IMR-90 (cell line): ENCODE data around the gene XPO6. TPM values are rescaled to one million over a fixed set of nuclear protein-coding genes. Genes with fewer than 3 reads are reported as not detected.

Experiments
- ATAC-seq: fragments of 200-7000 bp; cut with Tn5 transposase; 2 replicates; pipeline ENCODE4 v1.9.1; 2020; ENCODE audit warnings: low read depth, mild to moderate bottlenecking, moderate library complexity
- BruUV-seq: library from RNA; stranded (reverse); fragments of 400-500 nt; replicated peaks from 2 replicates; lab custom pipeline; 2021; lab: Mats Ljungman, UMichigan
- CTCF ChIA-PET: fragments of 300-600 bp; formaldehyde crosslinking; extraction: SDS; loops from one replicate; lab custom pipeline; 2021; ENCODE audit warnings: antibody characterized with exemption; lab: Yijun Ruan, JAX
- POLR2A ChIA-PET: fragments of 300-600 bp; sonication (Branson Sonifier 250); formaldehyde crosslinking; loops from one replicate; lab custom pipeline; 2022; ENCODE audit warnings: antibody characterized with exemption; ENCODE audit not compliant: unreplicated experiment; lab: Charles Lee
- DNase-seq: peaks from one replicate; pipeline ENCODE4 v3.0.0; 2013
- H2AFZ ChIP-seq: replicated peaks from 2 replicates; pipeline ENCODE3; 2013; ENCODE audit warnings: low read length, mild to moderate bottlenecking; ENCODE audit not compliant: poor library complexity
- H2AK5ac ChIP-seq: 2 replicates; pipeline ENCODE4 v1.6.1; 2013; ENCODE audit warnings: low read depth, low read length, inconsistent platforms
- H2AK9ac ChIP-seq: replicated peaks from 2 replicates; pipeline ENCODE3; 2013; ENCODE audit warnings: mild to moderate bottlenecking, low read depth, low read length, moderate library complexity; ENCODE audit not compliant: poor library complexity
- H2BK120ac ChIP-seq: 2 replicates; pipeline ENCODE4 v1.6.1; 2013; ENCODE audit warnings: low read depth, low read length, inconsistent platforms
- H2BK15ac ChIP-seq: 3 replicates; pipeline ENCODE4 v1.6.1; 2013; ENCODE audit warnings: low read depth, low read length, inconsistent platforms
- H2BK20ac ChIP-seq: 2 replicates; pipeline ENCODE4 v1.6.1; 2013; ENCODE audit warnings: low read depth, mild to moderate bottlenecking, inconsistent platforms, low read length, moderate library complexity
- H2BK5ac ChIP-seq: 2 replicates; pipeline ENCODE4 v1.6.1; 2013; ENCODE audit warnings: mild to moderate bottlenecking, low read depth, low read length, inconsistent platforms; ENCODE audit not compliant: poor library complexity, severe bottlenecking
- H3K14ac ChIP-seq: replicated peaks from 2 replicates; pipeline ENCODE4 v1.6.1; 2013; ENCODE audit warnings: low read depth, low read length, inconsistent platforms
- H3K18ac ChIP-seq: 2 replicates; pipeline ENCODE4 v1.6.1; 2013; ENCODE audit warnings: low read depth, low read length, control low read depth
- H3K23ac ChIP-seq: 2 replicates; pipeline ENCODE4 v1.6.1; 2013; ENCODE audit warnings: low read depth, low read length, inconsistent platforms
- H3K27ac ChIP-seq: 2 replicates; pipeline ENCODE4 v1.5.1; 2013; ENCODE audit warnings: mild to moderate bottlenecking, control low read depth, low read length; ENCODE audit not compliant: insufficient read depth
- H3K27me3 ChIP-seq: 2 replicates; pipeline ENCODE4 v1.6.1; 2013; ENCODE audit warnings: low read length; ENCODE audit not compliant: control insufficient read depth, insufficient read depth
- H3K36me3 ChIP-seq: 2 replicates; pipeline ENCODE4 v1.6.1; 2013; ENCODE audit warnings: low read length, mixed read lengths; ENCODE audit not compliant: control insufficient read depth, insufficient read depth
- H3K4ac ChIP-seq: 2 replicates; pipeline ENCODE4 v1.6.1; 2013; ENCODE audit warnings: low read depth, low read length, inconsistent platforms
- H3K4me1 ChIP-seq: 2 replicates; pipeline ENCODE4 v1.6.1; 2013; ENCODE audit warnings: low read length, mixed read lengths; ENCODE audit not compliant: control insufficient read depth, insufficient read depth
- H3K4me2 ChIP-seq: 2 replicates; pipeline ENCODE4 v1.6.1; 2013; ENCODE audit warnings: low read depth, mild to moderate bottlenecking, control low read depth, low read length, moderate library complexity
- H3K4me3 ChIP-seq: 2 replicates; pipeline ENCODE4 v1.5.1; 2013; ENCODE audit warnings: low read depth, mild to moderate bottlenecking, control low read depth, low read length, moderate library complexity; ENCODE audit not compliant: insufficient read depth
- H3K56ac ChIP-seq: 2 replicates; pipeline ENCODE4 v1.6.1; 2013; ENCODE audit warnings: low read length, inconsistent platforms; ENCODE audit not compliant: insufficient read depth; ENCODE audit errors: extremely low read depth
- H3K79me1 ChIP-seq, 2 experiments: 2 replicates each; pipeline ENCODE4 v1.6.1; 2013; ENCODE audit warnings: low read length in 2 of 2, inconsistent platforms in 1 of 2, low read depth in 1 of 2
- H3K9ac ChIP-seq: 2 replicates; pipeline ENCODE4 v1.6.1; 2013; ENCODE audit warnings: low read depth, low read length, control low read depth
- H3K9me1 ChIP-seq: 2 replicates; pipeline ENCODE4 v1.6.1; 2013; ENCODE audit warnings: low read length, inconsistent platforms; ENCODE audit not compliant: insufficient read depth
- H3K9me3 ChIP-seq: 2 replicates; pipeline ENCODE4 v1.6.1; 2013; ENCODE audit warnings: low read length; ENCODE audit not compliant: control insufficient read depth, insufficient read depth
- H4K20me1 ChIP-seq: 2 replicates; pipeline ENCODE4 v1.6.1; 2013; ENCODE audit warnings: low read length, inconsistent platforms; ENCODE audit not compliant: insufficient read depth
- H4K5ac ChIP-seq: 2 replicates; pipeline ENCODE4 v1.6.1; 2013; ENCODE audit warnings: mild to moderate bottlenecking, low read depth, low read length, control low read depth
- H4K8ac ChIP-seq, 2 experiments: 2 replicates each; pipeline ENCODE4 v1.6.1; 2013; ENCODE audit warnings: low read depth in 2 of 2, low read length in 2 of 2, control low read depth in 1 of 2, inconsistent platforms in 1 of 2
- H4K91ac ChIP-seq: 2 replicates; pipeline ENCODE4 v1.6.1; 2013; ENCODE audit warnings: low read depth, low read length, inconsistent platforms; ENCODE audit not compliant: insufficient read depth
- MAFK ChIP-seq: IDR thresholded peaks from 2 replicates; pipeline ENCODE4 v1.6.1; 2012; ENCODE audit warnings: low read depth, low read length, improper control_type of control experiment
- MXI1 ChIP-seq: IDR thresholded peaks from 2 replicates; pipeline ENCODE4 v1.6.1; 2012; ENCODE audit warnings: low read depth, mild to moderate bottlenecking, low read length, moderate library complexity, borderline replicate concordance
- NFE2L2 ChIP-seq: fragments of 150-350 bp; IDR thresholded peaks from 2 replicates; pipeline ENCODE4 v1.6.1; 2016; ENCODE audit warnings: low read depth, mild to moderate bottlenecking, low read length
- POLR2A ChIP-seq: IDR thresholded peaks from 2 replicates; pipeline ENCODE4 v1.6.1; 2012; ENCODE audit warnings: mild to moderate bottlenecking, low read depth, low read length
- RAD21 ChIP-seq: IDR thresholded peaks from 2 replicates; pipeline ENCODE4 v1.6.1; 2012; ENCODE audit warnings: low read length, improper control_type of control experiment
- WGBS, 2 experiments: methylation state at CpG; one replicate each; pipeline versions ENCODE4 v1.1.5 to v1.1.7; 2013; ENCODE audit warnings: missing lambda C conversion rate in 2 of 2; ENCODE audit not compliant: insufficient read length in 1 of 2; ENCODE audit errors: extremely low coverage in 2 of 2; 5-methylcytosine and 5-hydroxymethylcytosine counted together
- dilution Hi-C: fragments of 300-500 bp; cut with HindIII; formaldehyde crosslinking; loops from one replicate; pipeline ENCODE4 v1.14.3; 2018; ENCODE audit warnings: low sequenced_read_pairs; ENCODE audit not compliant: unreplicated experiment
- in situ Hi-C: fragments of 300-500 bp; cut with MboI; formaldehyde crosslinking; loops from 3 replicates; pipeline ENCODE4 v1.14.3; 2019; ENCODE audit warnings: low sequenced_read_pairs, inconsistent platforms, mixed read lengths
- intact Hi-C: fragments of 100-400 bp; cut with micrococcal nuclease; formaldehyde crosslinking; loops from 2 replicates; pipeline ENCODE4 v1.10.0; 2022
- polyA plus RNA-seq, 3 experiments: library from polyadenylated mRNA; depleted of rRNA; stranded (reverse); fragments of >200 nt; gene quantifications; 2 replicates each; pipeline ENCODE4 v1.2.3, GENCODE V29; 2012; ENCODE audit warnings: low replicate concordance in 1 of 3
- total RNA-seq: library from RNA; depleted of rRNA; stranded (reverse); fragments of >200 nt; gene quantifications from 2 replicates; pipeline ENCODE4 v1.2.3, GENCODE V29; 2012

XPO6 gene
- total and polyA plus RNA-seq, 2 of the 4 experiments (the other 2 are of a cell fraction): 108 to 184 TPM

- no peak for DNase-seq
Observed at GRCh38 chr16:28259091-28259780, 47.5 kb upstream of the XPO6 start.

More at GRCh38 chr16:28259091-28259780, 47.5 kb upstream of the XPO6 start:
- Histone ChIP-seq H2AK5ac (no peak overlapping the region), H4K8ac (no peak overlapping the region), H4K20me1 (no peaks in the 10 kb centered on the region), H2BK15ac (no peak overlapping the region), H3K4me3 (no peak overlapping the region), H4K5ac (no peak overlapping the region), H3K4ac (no peak overlapping the region), H2AK9ac (no peak overlapping the region), H3K79me1 (no peaks in the 10 kb centered on the region), H3K56ac (no peak overlapping the region), H2BK20ac (no peak overlapping the region), H2BK5ac (no peak overlapping the region), H3K27ac (no peak overlapping the region), H3K18ac (no peak overlapping the region), H3K9me1 (no peaks in the 10 kb centered on the region), H3K4me1 (no peaks in the 10 kb centered on the region), H3K14ac (no peak overlapping the region), H3K9ac (no peak overlapping the region), H3K23ac (no peak overlapping the region), H4K91ac (no peak overlapping the region), H3K27me3 (peaks cover 62% of the 10 kb centered on the region), H3K36me3 (no peaks in the 10 kb centered on the region), H3K4me2 (no peak overlapping the region), H2AFZ (peak overlapping the region; percentile 21), H2BK120ac (no peak overlapping the region), H3K9me3 (0 out of 2 replicates have a peak, but pooled peaks cover 2% of the 10 kb centered on the region)
- TF ChIP-seq MXI1: no peak
- no peak for TF ChIP-seq RAD21
- no peak for TF ChIP-seq POLR2A
- no peak for TF ChIP-seq MAFK
- no peak for TF ChIP-seq NFE2L2
- intact Hi-C loops (no loop called here), in situ Hi-C loops (loop anchor here (10.0 kb wide), 1 partner anchor 56 kb away; no protein-coding TSS in a partner anchor), dilution Hi-C loops (no loop called here)
- POLR2A ChIA-PET: no interaction called here
- 47% methylated on average over 3 of the region's 29 CpGs; no CpG with 5 or more reads in 1 of the 2 experiments for WGBS, 2 experiments
- BruUV-seq: no TSS peak
- CTCF ChIA-PET: no interaction called here
- ATAC-seq: no peak
